Immature natural killer cell (primary cell): ENCODE data around the gene BAIAP2L1. TPM values are rescaled to one million over a fixed set of nuclear protein-coding genes. Genes with fewer than 3 reads are reported as not detected.
A peak's percentile ranks its signal among the peaks of the same experiment; 100 is the strongest.

Experiments used
- DNase-seq, 3 donors: peaks; one replicate each; pipeline ENCODE4 v3.0.0; 2022; ENCODE audit warnings: mixed read lengths in 1 of 3
- H3K27ac Mint-ChIP-seq, 6 donors: one replicate each; pipeline ENCODE4 v1.8.0; 2020; ENCODE audit warnings: mixed read lengths in 6 of 6, mild to moderate bottlenecking in 5 of 6, inconsistent platforms in 4 of 6, moderate library complexity in 3 of 6
- H3K27me3 Mint-ChIP-seq, 3 donors: one replicate each; pipeline ENCODE4 v1.8.0; 2020 to 2021; ENCODE audit warnings: low read depth in 3 of 3, mild to moderate bottlenecking in 3 of 3, mixed read lengths in 3 of 3, moderate library complexity in 3 of 3, inconsistent platforms in 1 of 3
- H3K36me3 Mint-ChIP-seq, 3 donors: one replicate each; pipeline ENCODE4 v1.8.0; 2020; ENCODE audit warnings: mixed read lengths in 3 of 3, inconsistent platforms in 2 of 3, mild to moderate bottlenecking in 2 of 3
- H3K4me1 Mint-ChIP-seq, 2 donors: one replicate each; pipeline ENCODE4 v1.8.0; 2020; ENCODE audit warnings: inconsistent platforms in 2 of 2, mild to moderate bottlenecking in 2 of 2, mixed read lengths in 2 of 2, moderate library complexity in 1 of 2
- H3K4me3 Mint-ChIP-seq, 5 donors: one replicate each; pipeline ENCODE4 v1.8.0; 2020; ENCODE audit warnings: mild to moderate bottlenecking in 5 of 5, mixed read lengths in 5 of 5, inconsistent platforms in 3 of 5, moderate library complexity in 3 of 5
- H3K9me3 Mint-ChIP-seq, 6 donors: one replicate each; pipeline ENCODE4 v1.8.0; 2020; ENCODE audit warnings: mild to moderate bottlenecking in 6 of 6, mixed read lengths in 6 of 6, inconsistent platforms in 4 of 6, moderate library complexity in 3 of 6
- polyA plus RNA-seq, 3 donors: library from polyadenylated mRNA; unstranded; fragments of 300-500 nt; fragmentation: Illumina TruSeq; gene quantifications; one replicate each; pipeline ENCODE4 v1.2.3, GENCODE V29; 2021

The BAIAP2L1 gene
- polyA plus RNA-seq, 3 donors from 2014 or later = 0.24 to 0.29 (median 0.28) TPM

GRCh38 chr7:98285157-98286092 is 115.5 kb downstream of the BAIAP2L1 start:
- Mint-ChIP-seq H3K9me3 (no peaks in the 10 kb centered on the region), H3K4me1 (peaks cover 30 to 32% of the 10 kb centered on the region in 2 donors), H3K27me3 (peaks cover 2 to 10% (median 5%) of the 10 kb centered on the region in 3 donors), H3K27ac (peak overlapping the region in 1 of 6 donors; percentile 56), H3K4me3 (no peak overlapping the region), H3K36me3 (no peaks in the 10 kb centered on the region)
- no peak for DNase-seq

- Mint-ChIP-seq H3K4me1 (peaks cover 32 to 33% of the 10 kb centered on the region in 2 donors), H3K27ac (peak overlapping the region in 2 of 6 donors; percentile 56 to 58), H3K27me3 (peaks cover 2 to 8% (median 5%) of the 10 kb centered on the region in 3 donors), H3K36me3 (no peaks in the 10 kb centered on the region), H3K9me3 (no peaks in the 10 kb centered on the region), H3K4me3 (peak overlapping the region in 4 of 5 donors; percentile 25 to 45 (median 37))
- DNase-seq = no peak
These were observed 116.4 kb downstream of the BAIAP2L1 start for GRCh38 chr7:98284335-98285036.

- Mint-ChIP-seq H3K4me3 (peak overlapping the region in 1 of 5 donors; percentile 27), H3K27me3 (peaks cover 2 to 8% (median 5%) of the 10 kb centered on the region in 3 donors), H3K4me1 (peaks cover 32 to 33% of the 10 kb centered on the region in 2 donors), H3K9me3 (no peaks in the 10 kb centered on the region), H3K36me3 (no peaks in the 10 kb centered on the region), H3K27ac (no peak overlapping the region)
- DNase-seq = no peak
These were observed 117.0 kb downstream of the BAIAP2L1 start for GRCh38 chr7:98283887-98284222.

DNA sequence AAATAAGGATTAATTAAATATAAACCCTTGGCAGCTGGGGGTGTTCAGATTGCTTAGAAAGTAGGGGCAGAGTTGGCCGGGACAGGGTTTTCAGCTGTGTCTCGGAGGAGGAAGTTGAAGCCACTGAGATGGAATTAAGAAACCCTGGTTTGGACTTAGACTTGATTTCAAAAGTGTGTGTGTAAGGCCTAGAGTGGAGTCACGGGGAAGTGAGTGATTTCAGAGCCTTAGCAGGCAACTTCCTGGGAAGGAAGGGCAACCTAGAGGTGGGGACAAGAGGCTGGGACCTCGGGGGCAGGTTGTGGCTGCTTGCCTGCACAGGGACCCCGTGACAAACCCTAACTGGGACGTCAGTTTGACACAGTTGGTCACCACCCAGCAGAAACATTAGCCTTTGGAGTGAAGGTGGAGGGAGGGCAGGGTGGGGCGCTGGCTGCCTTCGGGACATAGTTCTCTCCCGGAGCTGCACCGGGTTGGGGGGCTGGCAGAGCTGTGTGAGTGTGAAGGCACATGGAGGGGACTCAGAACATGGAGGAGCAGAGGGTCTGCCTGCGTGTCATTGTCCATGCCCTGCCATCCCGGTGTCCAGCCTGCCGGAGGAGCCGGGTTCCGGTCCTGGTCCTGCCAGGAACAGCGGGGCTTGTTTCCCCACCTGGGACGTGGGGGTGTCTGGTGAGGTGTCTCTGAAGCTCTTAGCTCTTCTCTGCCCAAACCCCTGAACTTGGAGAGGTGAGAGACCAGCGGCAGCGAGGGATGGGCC is 117.6 kb downstream of the BAIAP2L1 start:
- Mint-ChIP-seq H3K4me3 (peak overlapping the region; percentile 73 to 84 (median 80)), H3K36me3 (no peaks in the 10 kb centered on the region), H3K27ac (peak overlapping the region in 4 of 6 donors; percentile 60 to 83 (median 69)), H3K27me3 (peaks cover 2 to 8% (median 5%) of the 10 kb centered on the region in 3 donors), H3K4me1 (peaks cover 31 to 33% of the 10 kb centered on the region in 2 donors), H3K9me3 (no peaks in the 10 kb centered on the region)
- no peak for DNase-seq

DNA sequence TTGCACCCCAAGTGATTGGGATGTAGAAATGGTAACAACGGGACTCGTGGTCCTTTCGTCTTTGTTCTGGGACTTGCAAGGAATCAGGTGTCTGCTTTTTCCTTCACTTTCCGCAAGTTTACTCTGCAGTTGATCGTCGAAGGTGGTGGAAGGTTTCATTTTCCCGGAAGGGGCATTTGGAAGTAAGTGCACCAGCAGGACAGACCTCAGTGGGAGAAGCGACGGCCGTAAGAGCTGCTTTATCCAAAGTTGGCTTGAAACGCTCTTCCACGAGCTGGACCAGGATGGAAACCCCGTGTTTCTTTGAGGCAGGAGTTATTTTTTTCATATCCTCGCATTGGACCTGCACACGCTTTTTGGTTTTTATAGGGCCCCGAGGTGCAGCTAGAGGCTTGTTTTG is 118.2 kb downstream of the BAIAP2L1 start:
- Mint-ChIP-seq H3K36me3 (no peaks in the 10 kb centered on the region), H3K4me1 (peaks cover 31 to 33% of the 10 kb centered on the region in 2 donors), H3K27ac (peak overlapping the region; percentile 60 to 89 (median 78)), H3K9me3 (no peaks in the 10 kb centered on the region), H3K27me3 (peaks cover 2 to 8% (median 5%) of the 10 kb centered on the region in 3 donors), H3K4me3 (peak overlapping the region; percentile 73 to 84 (median 80))
- DNase-seq = no peak

GRCh38 chr7:98281757-98282606 is 118.9 kb downstream of the BAIAP2L1 start:
- peaks cover 2 to 8% (median 5%) of the 10 kb centered on the region in 3 donors for H3K27me3 Mint-ChIP-seq
- no peaks in the 10 kb centered on the region for H3K36me3 Mint-ChIP-seq

DNA sequence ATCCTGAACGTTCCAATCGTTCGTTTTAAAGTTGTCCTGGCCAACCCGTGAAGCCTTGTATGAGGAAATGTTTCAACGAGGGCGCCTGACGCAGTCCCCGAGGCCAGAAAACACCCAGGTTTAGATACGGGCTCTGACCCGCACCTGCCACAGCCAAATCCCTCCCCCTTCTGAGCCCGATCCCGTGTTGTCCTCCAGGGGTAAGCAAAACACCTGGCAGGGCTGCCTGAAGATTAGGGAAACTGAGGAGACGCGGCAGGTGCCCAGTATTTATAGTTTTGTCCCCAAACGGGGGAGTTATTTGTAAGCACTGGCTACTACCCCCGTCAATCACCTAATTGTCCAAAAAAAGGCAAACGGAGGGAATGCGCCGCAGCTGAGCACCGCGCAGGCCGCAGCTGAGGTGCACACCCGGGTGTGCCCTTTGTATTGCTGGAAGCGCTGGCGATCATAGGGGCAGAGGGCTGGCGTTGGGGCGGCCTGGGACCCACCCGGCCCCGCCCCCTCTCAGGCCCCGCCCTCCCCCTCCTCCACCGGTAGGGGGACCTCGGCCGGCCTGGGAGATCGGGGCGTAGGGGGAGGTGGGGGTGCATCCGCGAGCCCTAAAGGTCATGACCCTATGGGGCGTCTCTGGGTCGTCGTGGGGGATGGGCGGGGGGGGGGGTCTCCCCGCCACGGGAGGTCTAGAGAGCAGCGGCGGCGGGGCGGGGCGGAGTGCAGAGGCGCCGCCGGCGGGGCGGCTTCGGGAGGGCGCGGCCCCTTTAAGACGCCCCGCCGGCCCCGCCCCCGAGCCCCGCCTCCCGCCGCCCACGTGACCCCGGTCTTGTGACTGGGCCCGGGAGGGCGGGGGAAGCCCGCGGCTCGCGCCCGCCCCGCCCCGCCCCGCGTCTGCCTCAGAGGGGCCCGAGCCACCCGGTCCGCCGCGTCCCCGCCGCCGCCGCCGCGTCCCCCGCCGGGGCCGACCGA is 119.8 kb downstream of the BAIAP2L1 start, which contains the start of gene BRI3:
Gene BRI3 (plus strand): TSS at position 896 of the 966 bp plus-strand sequence. CDS start 110 bp downstream, outside the sequence.
- Mint-ChIP-seq H3K36me3 (no peaks in the 10 kb centered on the region), H3K4me1 (peaks cover 31 to 33% of the 10 kb centered on the region in 2 donors), H3K9me3 (no peaks in the 10 kb centered on the region), H3K4me3 (peak within 1 kb of the TSS; percentile 86 to 90 (median 88)), H3K27me3 (peaks cover 2 to 8% (median 5%) of the 10 kb centered on the region in 3 donors), H3K27ac (peak within 1 kb of the TSS; percentile 60 to 89 (median 85))
- peak; percentile 81 to 85 (median 85) for DNase-seq

More at GRCh38 chr7:98281757-98282606, 118.9 kb downstream of the BAIAP2L1 start:
- Mint-ChIP-seq H3K4me3 (peak overlapping the region; percentile 73 to 84 (median 80)), H3K4me1 (peaks cover 31 to 33% of the 10 kb centered on the region in 2 donors), H3K9me3 (no peaks in the 10 kb centered on the region), H3K27ac (peak overlapping the region; percentile 60 to 89 (median 78))
- DNase-seq = no peak

- DNase-seq = no peak
- Mint-ChIP-seq H3K27ac (peak overlapping the region; percentile 57 to 87 (median 82)), H3K36me3 (no peaks in the 10 kb centered on the region), H3K27me3 (peaks cover 2 to 7% (median 5%) of the 10 kb centered on the region in 3 donors), H3K4me3 (peak overlapping the region; percentile 86 to 90 (median 88)), H3K4me1 (peaks cover 31 to 33% of the 10 kb centered on the region in 2 donors), H3K9me3 (no peaks in the 10 kb centered on the region)
These were observed 120.6 kb downstream of the BAIAP2L1 start for GRCh38 chr7:98280296-98280695.

DNA sequence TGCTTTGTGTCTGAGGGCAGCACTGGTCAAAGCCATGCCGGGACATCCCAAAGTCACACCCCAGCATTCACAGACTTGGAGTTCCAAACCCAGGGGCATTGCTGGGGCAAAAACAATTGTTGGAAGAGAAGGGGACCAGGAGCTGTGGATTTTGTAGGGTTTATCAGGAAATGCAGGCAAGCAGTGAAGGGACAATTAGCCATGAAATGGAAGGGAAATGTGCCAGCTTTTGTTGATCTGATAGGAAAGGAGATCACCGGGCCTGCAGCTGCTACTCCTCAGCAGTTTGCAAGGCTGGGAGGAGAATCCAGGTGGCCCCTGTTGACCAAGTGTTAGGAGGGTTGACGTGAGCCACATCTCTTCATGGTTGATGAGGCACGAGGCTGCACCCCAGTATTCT is 122.0 kb downstream of the BAIAP2L1 start:
- H3K27ac Mint-ChIP-seq = no peak overlapping the region
- H3K27me3 Mint-ChIP-seq = peaks cover 2 to 7% (median 5%) of the 10 kb centered on the region in 3 donors
- H3K36me3 Mint-ChIP-seq = no peaks in the 10 kb centered on the region
- no peaks in the 10 kb centered on the region for H3K9me3 Mint-ChIP-seq
- peak overlapping the region in 1 of 5 donors; percentile 49 for H3K4me3 Mint-ChIP-seq
- peaks cover 20 to 21% of the 10 kb centered on the region in 2 donors for H3K4me1 Mint-ChIP-seq
- no peak for DNase-seq

DNA sequence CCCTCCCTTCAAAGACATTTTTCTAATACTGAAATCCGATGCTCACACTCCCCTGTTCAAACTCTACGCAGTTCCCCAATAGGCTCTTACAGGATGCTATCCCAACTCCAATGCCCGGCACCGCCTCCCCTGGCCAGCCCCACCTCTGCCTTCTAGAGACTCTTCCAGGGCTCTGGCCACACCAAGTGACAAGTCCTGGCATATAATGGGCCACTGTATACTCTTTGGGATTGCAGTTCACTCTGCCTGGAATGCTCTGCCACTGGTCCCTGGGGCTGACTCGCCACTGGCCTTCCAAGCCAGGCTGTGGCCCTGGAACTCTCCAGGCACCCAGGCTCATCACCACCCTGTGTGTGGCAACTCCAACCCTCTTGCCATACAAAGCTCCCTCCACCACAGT is 122.5 kb downstream of the BAIAP2L1 start:
- Mint-ChIP-seq H3K27me3 (peaks cover 2 to 5% (median 5%) of the 10 kb centered on the region in 3 donors), H3K4me1 (peaks cover 16 to 21% of the 10 kb centered on the region in 2 donors), H3K9me3 (no peaks in the 10 kb centered on the region), H3K4me3 (no peak overlapping the region), H3K27ac (no peak overlapping the region), H3K36me3 (no peaks in the 10 kb centered on the region)
- DNase-seq = no peak

- Mint-ChIP-seq H3K27ac (peak overlapping the region in 1 of 6 donors; percentile 43), H3K27me3 (peaks cover 0 to 5% (median 2%) of the 10 kb centered on the region in 3 donors), H3K4me1 (peaks cover 4 to 8% of the 10 kb centered on the region in 2 donors), H3K36me3 (no peaks in the 10 kb centered on the region), H3K4me3 (no peak overlapping the region), H3K9me3 (no peaks in the 10 kb centered on the region)
- no peak for DNase-seq
These were observed 124.6 kb downstream of the BAIAP2L1 start for GRCh38 chr7:98276241-98276761.
